A673 (cell line): ENCODE results near the gene DENND11.

Source experiments
- CTCF ChIP-seq: fragments of 300-800, 200-600 bp; sonication (generic); conservative IDR thresholded peaks from 2 replicates; pipeline ENCODE4 v1.5.1; 2017; ENCODE audit warnings: low read depth, mild to moderate bottlenecking, antibody characterized with exemption, low read length, moderate library complexity, mixed read lengths
- EZH2 ChIP-seq: fragments of 200-600 bp; sonication (generic); IDR thresholded peaks from 2 replicates; pipeline ENCODE4 v1.6.1; 2017; ENCODE audit warnings: borderline replicate concordance, low read depth, mild to moderate bottlenecking, mixed read lengths, antibody characterized with exemption, low read length; ENCODE audit not compliant: poor library complexity, severe bottlenecking

- TF ChIP-seq EZH2 (no peak), CTCF (no peak)
Observed at GRCh38 chr7:141701489-141702046, 398 bp downstream of the DENND11 start.
